Endothelial cell of umbilical vein (primary cell): ENCODE results near the gene GMCL2. TPM values are rescaled to one million over a fixed set of nuclear protein-coding genes. Genes with fewer than 3 reads are reported as not detected.

ENCODE experiments used
- BruUV-seq: library from RNA; stranded (reverse); fragments of 400-500 nt; replicated peaks from 2 replicates; lab custom pipeline; 2021; lab: Mats Ljungman, UMichigan
- CTCF ChIA-PET: fragments of 300-600, 350-600 bp; sonication (Branson Sonifier 250); formaldehyde crosslinking; loops from one replicate; lab custom pipeline; 2021; ENCODE audit warnings: antibody characterized with exemption, inconsistent platforms; lab: Charles Lee
- POLR2A ChIA-PET: fragments of 300-600, 350-600 bp; sonication (Branson Sonifier 250); formaldehyde crosslinking; loops from one replicate; lab custom pipeline; 2021; ENCODE audit warnings: antibody characterized with exemption, inconsistent platforms; lab: Charles Lee
- DNase-seq: peaks from one replicate; pipeline ENCODE4 v3.0.0-alpha.2; 2011; ENCODE audit warnings: low read depth, low spot score
- FAIRE-seq: peaks from 2 replicates; lab custom pipeline; 2011; peaks lifted over from hg19 to GRCh38; lab: Jason Lieb, UNC
- H2AFZ ChIP-seq: 2 replicates; pipeline ENCODE4 v1.6.0; 2012; ENCODE audit warnings: low read depth, low read length, control low read depth, inconsistent platforms
- H3K27ac ChIP-seq: 2 replicates; pipeline ENCODE4 v1.5.1; 2011; ENCODE audit warnings: low read depth, mild to moderate bottlenecking, control low read depth, low read length, moderate library complexity; ENCODE audit not compliant: insufficient read depth
- H3K27me3 ChIP-seq, 2 experiments: 2 replicates each; pipeline versions ENCODE4 v1.6.0 to v1.6.1; 2011; ENCODE audit warnings: low read length in 2 of 2, mixed read lengths in 1 of 2; ENCODE audit not compliant: control insufficient read depth in 2 of 2, insufficient read depth in 2 of 2
- H3K36me3 ChIP-seq, 2 experiments: 2 replicates in 1 of 2; 3 replicates in 1 of 2; pipeline ENCODE4 v1.5.1; 2011; ENCODE audit warnings: low read length in 2 of 2, mild to moderate bottlenecking in 1 of 2, moderate library complexity in 1 of 2; ENCODE audit not compliant: control insufficient read depth in 2 of 2, insufficient read depth in 2 of 2; ENCODE audit errors: extremely low read depth in 1 of 2
- H3K4me1 ChIP-seq: 3 replicates; pipeline ENCODE4 v1.5.1; 2011; ENCODE audit warnings: mild to moderate bottlenecking, low read length; ENCODE audit not compliant: control insufficient read depth, insufficient read depth; ENCODE audit errors: extremely low read depth
- H3K4me2 ChIP-seq: 2 replicates; pipeline ENCODE4 v1.6.1; 2011; ENCODE audit warnings: low read length, control low read depth, mixed read lengths; ENCODE audit not compliant: insufficient read depth
- H3K4me3 ChIP-seq, 3 experiments: fragments of 200-600 bp in 1 of 3; sonication (generic), shearing (Covaris generic) in 1 of 3; replicated peaks in 1 of 3; 2 replicates each; pipeline ENCODE4 v1.5.1; 2011 to 2016; ENCODE audit warnings: control low read depth in 3 of 3, low read length in 3 of 3, mild to moderate bottlenecking in 2 of 3, inconsistent platforms in 1 of 3, low read depth in 1 of 3, moderate library complexity in 1 of 3; ENCODE audit not compliant: insufficient read depth in 1 of 3
- H3K79me2 ChIP-seq: 2 replicates; pipeline ENCODE4 v1.6.0; 2012; ENCODE audit warnings: low read length, inconsistent platforms; ENCODE audit not compliant: control insufficient read depth, insufficient read depth
- H3K9ac ChIP-seq: replicated peaks from 2 replicates; pipeline ENCODE3; 2011; ENCODE audit warnings: low read length, control low read depth; ENCODE audit not compliant: insufficient read depth; ENCODE audit errors: extremely low read depth
- H3K9me1 ChIP-seq: replicated peaks from 3 replicates; pipeline ENCODE4 v1.6.0; 2011; ENCODE audit warnings: mild to moderate bottlenecking, low read length; ENCODE audit not compliant: control insufficient read depth, insufficient read depth; ENCODE audit errors: extremely low read depth
- H3K9me3 ChIP-seq: replicated peaks from 2 replicates; pipeline ENCODE4 v1.5.1; 2012; ENCODE audit warnings: low read length, inconsistent platforms; ENCODE audit not compliant: control insufficient read depth, insufficient read depth
- H4K20me1 ChIP-seq: replicated peaks from 2 replicates; pipeline ENCODE3; 2011; ENCODE audit warnings: mild to moderate bottlenecking, low read length; ENCODE audit not compliant: control insufficient read depth, insufficient read depth; ENCODE audit errors: extremely low read depth
- CTCF ChIP-seq, 2 donors: IDR thresholded peaks; 1 replicate in 1 of 2; 2 replicates in 1 of 2; pipeline ENCODE4 v1.5.1; 2011; ENCODE audit warnings: low read length in 2 of 2, mild to moderate bottlenecking in 2 of 2, moderate library complexity in 2 of 2, control low read depth in 1 of 2, inconsistent platforms in 1 of 2, low read depth in 1 of 2; ENCODE audit not compliant: insufficient read depth in 1 of 2; ENCODE audit errors: extremely low read depth in 1 of 2
- EZH2 ChIP-seq: IDR thresholded peaks from 2 replicates; pipeline ENCODE4 v1.6.1; 2012; ENCODE audit warnings: borderline replicate concordance, low read depth, mild to moderate bottlenecking, moderate library complexity, low read length, inconsistent platforms; ENCODE audit not compliant: severe bottlenecking
- FOS ChIP-seq: IDR thresholded peaks from 2 replicates; pipeline ENCODE4 v1.6.1; 2011; ENCODE audit warnings: mild to moderate bottlenecking, low read length, moderate library complexity, borderline replicate concordance; ENCODE audit not compliant: insufficient read depth
- GATA2 ChIP-seq: IDR thresholded peaks from 2 replicates; pipeline ENCODE4 v1.7.0; 2011; ENCODE audit warnings: low read depth, mild to moderate bottlenecking, moderate library complexity, mixed read lengths, low read length; ENCODE audit not compliant: insufficient read length, insufficient read depth
- JUN ChIP-seq: IDR thresholded peaks from 2 replicates; pipeline ENCODE4 v1.6.1; 2011; ENCODE audit warnings: borderline replicate concordance, low read depth; ENCODE audit not compliant: insufficient read length, insufficient read depth
- MAX ChIP-seq: IDR thresholded peaks from 2 replicates; pipeline ENCODE4 v1.6.1; 2011; ENCODE audit not compliant: insufficient read depth, insufficient read length
- MYC ChIP-seq: IDR thresholded peaks from one replicate; pipeline ENCODE4 v1.6.1; 2011; ENCODE audit warnings: mild to moderate bottlenecking, low read depth, low read length
- POLR2A ChIP-seq: IDR thresholded peaks from 2 replicates; pipeline ENCODE4 v1.6.1; 2012; ENCODE audit warnings: low read depth, mild to moderate bottlenecking, control low read depth, low read length
- POLR2AphosphoS5 ChIP-seq: IDR thresholded peaks from 2 replicates; pipeline ENCODE4 v1.6.1; 2012; ENCODE audit warnings: low read depth, mild to moderate bottlenecking, control low read depth, low read length, moderate library complexity; ENCODE audit not compliant: insufficient read depth
- dilution Hi-C: fragments of 300-500 bp; cut with MboI; formaldehyde crosslinking; loops from one replicate; pipeline ENCODE4 v1.15.0; 2019; ENCODE audit warnings: low sequenced_read_pairs; ENCODE audit not compliant: extremely low pct_ligation_motif_present
- intact Hi-C: fragments of 100-400 bp; cut with micrococcal nuclease; formaldehyde crosslinking; loops from one replicate; pipeline ENCODE4 v1.10.0; 2022
- polyA plus RNA-seq, 4 experiments: library from polyadenylated mRNA; depleted of rRNA in 3 of 4; stranded (reverse) in 3 of 4; unstranded in 1 of 4; fragments of >200 nt; gene quantifications; 2 replicates each; pipeline versions ENCODE4 v1.2.1 to v1.2.3, GENCODE V29; 2011 to 2012; ENCODE audit warnings: missing spikeins in 1 of 4
- total RNA-seq: library from RNA; stranded (reverse); gene quantifications from 2 replicates; pipeline ENCODE4 v1.2.3, GENCODE V29; 2021

Gene GMCL2
- total and polyA plus RNA-seq, 2 donors (not counting 3 experiments of a cell fraction or from before 2014, with no cell fraction given): not detected

GRCh38 chr5:178230879-178231538, 43.8 kb upstream of the GMCL2 start:
- intact Hi-C loops: no loop called here
- peak; percentile 28 for FAIRE-seq
- no peak overlapping the region for H3K27ac ChIP-seq

More at GRCh38 chr5:178230879-178231538, 43.8 kb upstream of the GMCL2 start:
- Histone ChIP-seq H2AFZ (no peak overlapping the region), H3K9ac (peak overlapping the region; percentile 82), H3K79me2 (peaks cover 33% of the 10 kb centered on the region), H3K27me3 (no peaks in the 10 kb centered on the region), H3K36me3 (peaks cover 8 to 11% of the 10 kb centered on the region in 2 experiments), H4K20me1 (no peaks in the 10 kb centered on the region), H3K4me3 (peak overlapping the region; percentile 49 to 90 (median 65)), H3K4me2 (peak overlapping the region; percentile 79), H3K4me1 (peaks cover 16% of the 10 kb centered on the region), H3K9me1 (no peaks in the 10 kb centered on the region), H3K9me3 (no peaks in the 10 kb centered on the region)
- ChIA-PET CTCF (interaction anchor here (1.0 to 1.2 kb wide), 3 partner anchors 10 to 360 kb away, joined by 3 to 8 read pairs (median 3); no protein-coding TSS in a partner anchor), POLR2A (interaction anchor here (1.1 kb wide), 1 partner anchor 27 kb away, joined by 3 read pairs; no protein-coding TSS in a partner anchor)
- dilution Hi-C loops: no loop called here
- DNase-seq: no peak
- TSS peak; percentile 9 for BruUV-seq
- TF ChIP-seq POLR2AphosphoS5 (no peak), CTCF (IDR thresholded peaks at IDR 0.05; ENCODE audit: extremely low read depth in 1 of 2, insufficient read depth in 1 of 2, low read depth in 1 of 2, low read length in 2 of 2) (no peak), JUN (no peak), GATA2 (no peak), MYC (no peak), MAX (no peak), FOS (no peak), POLR2A (no peak), EZH2 (no peak)
